HG03469 (cell line): ENCODE measurements around the gene DOCK11.

Source experiments
- ATAC-seq: cut with Tn5 transposase; IDR thresholded peaks from one replicate; pipeline ENCODE4 v1.9.1; 2021; ENCODE audit warnings: mild to moderate bottlenecking, moderate library complexity, moderate number of reproducible peaks; ENCODE audit not compliant: unreplicated experiment

The DOCK11 gene

DNA sequence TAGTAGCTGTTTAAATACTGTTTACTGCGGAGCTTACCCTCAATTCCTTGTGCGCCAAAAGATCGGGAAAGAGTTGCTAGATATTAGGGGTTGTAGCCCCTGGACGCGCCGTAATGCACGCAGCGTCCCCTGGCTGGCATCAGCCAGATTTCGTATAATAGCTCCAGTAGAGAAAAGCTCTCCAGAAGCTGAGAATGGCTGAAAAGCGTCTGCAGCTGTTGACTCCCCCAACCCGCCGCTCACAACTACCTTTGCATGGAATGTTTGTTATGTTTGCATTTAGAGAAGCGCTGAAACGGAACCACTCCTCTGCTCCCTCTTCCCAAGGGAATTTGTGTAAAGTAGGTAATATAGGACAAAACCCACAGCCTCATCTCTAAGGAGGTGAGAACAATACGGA, 3.7 kb downstream of the DOCK11 start:
- no peak for ATAC-seq

- no peak for ATAC-seq
These were observed 6.7 kb downstream of the DOCK11 start for GRCh38 chrX:118502161-118502789.

DNA sequence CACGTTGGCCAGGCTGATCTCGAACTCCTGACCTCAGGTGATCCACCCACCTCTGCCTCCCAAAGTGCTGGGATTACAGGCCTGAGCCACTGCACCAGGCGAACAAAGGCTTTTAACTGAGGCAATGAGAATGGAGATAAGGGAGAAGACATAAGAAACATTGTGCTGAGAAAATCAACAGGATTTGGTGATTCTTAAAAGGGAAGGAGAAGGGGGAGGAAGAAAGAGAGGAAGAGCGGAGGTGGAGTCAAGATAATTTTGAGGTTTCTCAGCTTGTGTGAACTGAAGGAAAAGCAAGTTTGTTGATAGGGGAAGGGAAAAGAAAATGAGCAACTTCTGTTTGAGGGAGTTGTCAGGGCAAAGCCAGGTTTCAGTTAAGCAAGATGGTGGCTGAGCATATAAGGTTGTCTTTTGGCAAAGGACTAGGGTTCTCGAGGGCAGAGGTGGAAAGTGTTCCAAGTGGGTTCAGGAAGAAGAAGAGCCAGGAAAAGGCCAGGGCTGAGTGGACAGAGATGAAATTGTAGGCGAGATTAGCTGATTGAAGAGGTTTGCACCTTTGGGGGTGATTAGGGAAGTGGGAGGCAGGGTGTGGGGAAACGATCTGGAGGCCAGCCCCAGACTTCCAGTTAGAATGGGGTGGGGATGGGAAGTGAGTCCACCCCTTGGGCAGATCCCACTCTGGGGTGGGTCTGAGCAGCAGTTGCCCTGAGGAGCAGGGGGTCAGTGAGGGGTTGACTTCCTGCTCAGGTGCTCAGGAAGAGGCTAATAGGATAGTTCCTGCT, 7.8 kb downstream of the DOCK11 start:
- ATAC-seq = no peak

DNA sequence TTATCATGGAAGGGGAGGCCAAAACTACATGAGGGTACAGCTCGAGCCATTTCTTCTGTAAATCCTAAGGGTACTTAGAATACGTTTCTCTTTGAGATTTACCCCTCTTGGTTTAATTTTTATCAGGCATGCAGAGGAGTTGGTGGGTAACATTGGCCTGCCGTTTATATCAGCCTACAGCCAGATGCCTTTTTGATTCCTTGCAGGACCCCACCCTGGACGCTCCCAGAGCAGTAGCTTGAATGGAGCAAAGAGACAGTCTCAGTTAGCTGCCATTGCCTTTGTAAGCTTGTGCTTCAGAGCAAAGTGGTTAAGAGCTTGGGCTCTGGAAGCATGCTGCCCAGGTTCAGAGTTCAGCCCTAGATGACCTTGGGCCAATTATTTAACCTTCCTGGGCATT, 9.0 kb downstream of the DOCK11 start:
- no peak for ATAC-seq

DNA sequence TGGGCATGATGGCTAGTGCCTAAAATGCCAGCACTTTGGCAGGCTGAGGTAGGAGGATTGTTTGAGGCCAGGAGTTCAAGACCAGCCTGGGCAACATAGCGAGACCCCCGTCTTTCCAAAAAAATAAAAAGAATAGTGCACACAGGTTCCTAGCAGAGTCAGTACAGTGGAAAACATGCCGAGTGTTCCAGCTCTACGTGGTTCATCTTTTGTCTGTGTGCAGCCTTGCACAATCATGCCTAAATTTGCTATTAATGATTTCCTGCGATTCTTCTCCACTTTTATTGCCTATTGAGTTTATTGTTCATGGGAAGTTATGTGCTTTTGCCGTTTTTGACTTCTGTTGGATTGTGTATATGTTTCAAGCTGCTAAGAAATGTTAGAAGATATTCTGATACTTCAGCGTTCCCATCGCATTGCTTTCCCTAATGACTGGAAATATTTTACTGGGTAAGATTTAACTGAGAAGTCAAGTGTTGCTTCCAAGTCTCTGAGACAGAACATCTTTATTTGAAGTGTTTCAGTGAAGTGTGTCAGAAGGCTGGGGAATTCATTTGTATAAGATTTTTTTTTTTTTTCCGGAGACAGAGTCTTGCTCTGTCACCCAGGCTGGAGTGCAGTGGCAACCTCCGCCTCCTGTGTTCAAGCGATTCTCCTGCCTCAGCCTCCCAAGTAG, 11.3 kb downstream of the DOCK11 start:
- no peak for ATAC-seq

- ATAC-seq = no peak
These were observed 12.2 kb downstream of the DOCK11 start for GRCh38 chrX:118507766-118508165.

DNA sequence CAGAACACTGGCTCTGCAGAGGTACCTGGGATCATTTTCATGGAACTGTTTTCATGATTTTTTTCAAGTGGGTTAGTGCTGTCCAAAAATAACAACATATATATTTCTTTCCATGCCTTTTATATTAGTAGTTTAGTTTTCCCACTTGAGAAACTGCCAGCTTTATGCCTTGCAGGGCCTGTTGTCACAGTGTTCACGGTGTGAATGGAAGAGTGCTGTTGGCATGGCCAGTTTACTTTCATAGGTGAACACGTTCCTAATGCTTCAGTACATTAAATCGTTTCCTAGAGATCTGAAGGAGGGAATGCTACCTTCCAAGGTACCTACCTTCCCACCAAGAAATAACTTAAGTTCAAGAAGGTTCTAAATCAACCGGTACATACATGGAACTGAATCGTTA, 12.6 kb downstream of the DOCK11 start:
- no peak for ATAC-seq

- ATAC-seq = no peak
These were observed 13.0 kb downstream of the DOCK11 start for GRCh38 chrX:118508635-118509034.

DNA sequence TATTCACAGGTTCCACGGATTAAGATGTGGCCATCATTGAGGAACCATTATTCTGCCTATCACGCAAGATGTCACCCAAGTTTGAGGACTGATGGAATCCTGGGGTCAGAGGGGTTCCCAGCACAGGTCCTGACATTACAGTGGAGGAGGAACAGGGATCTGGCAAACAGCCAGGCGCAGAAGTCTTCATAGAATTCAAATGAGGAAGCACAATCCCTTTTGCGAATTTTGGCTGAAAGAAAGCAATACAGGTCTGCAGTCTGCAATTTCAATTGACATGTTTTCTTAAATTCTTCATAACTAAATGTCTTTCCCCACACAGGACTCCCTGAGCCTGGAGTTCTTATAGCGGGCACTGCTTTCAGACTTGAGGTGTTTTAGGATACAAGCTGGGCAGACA, 14.5 kb downstream of the DOCK11 start:
- no peak for ATAC-seq

- no peak for ATAC-seq
These were observed 17.7 kb downstream of the DOCK11 start for GRCh38 chrX:118513120-118513898.

GRCh38 chrX:118519411-118520215, 24.0 kb downstream of the DOCK11 start:
- no peak for ATAC-seq

GRCh38 chrX:118520216-118521206, 24.9 kb downstream of the DOCK11 start:
- ATAC-seq = no peak

DNA sequence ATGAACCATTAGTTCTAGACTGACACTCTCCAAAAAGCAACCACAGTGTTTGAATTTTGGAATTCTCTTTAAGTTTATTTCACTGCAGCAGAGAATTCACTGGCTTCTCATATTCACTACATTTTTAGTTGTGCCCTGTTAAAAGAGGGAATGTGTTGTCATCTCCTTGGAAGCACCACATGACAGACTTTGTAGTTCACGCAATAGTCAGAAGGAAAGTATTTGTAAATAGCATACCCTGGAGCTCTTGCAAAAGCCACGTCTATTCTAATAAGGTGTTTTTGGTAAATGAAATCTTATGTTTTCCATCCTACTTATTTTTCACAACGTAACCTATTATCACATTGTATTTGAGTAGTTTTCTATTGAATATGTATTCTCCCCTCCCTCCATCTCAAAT, 25.8 kb downstream of the DOCK11 start:
- no peak for ATAC-seq

GRCh38 chrX:118522230-118522926, 26.8 kb downstream of the DOCK11 start:
- ATAC-seq = no peak

- ATAC-seq = no peak
These were observed 28.3 kb downstream of the DOCK11 start for GRCh38 chrX:118523920-118524319.

GRCh38 chrX:118524344-118524743, 28.7 kb downstream of the DOCK11 start:
- no peak for ATAC-seq

DNA sequence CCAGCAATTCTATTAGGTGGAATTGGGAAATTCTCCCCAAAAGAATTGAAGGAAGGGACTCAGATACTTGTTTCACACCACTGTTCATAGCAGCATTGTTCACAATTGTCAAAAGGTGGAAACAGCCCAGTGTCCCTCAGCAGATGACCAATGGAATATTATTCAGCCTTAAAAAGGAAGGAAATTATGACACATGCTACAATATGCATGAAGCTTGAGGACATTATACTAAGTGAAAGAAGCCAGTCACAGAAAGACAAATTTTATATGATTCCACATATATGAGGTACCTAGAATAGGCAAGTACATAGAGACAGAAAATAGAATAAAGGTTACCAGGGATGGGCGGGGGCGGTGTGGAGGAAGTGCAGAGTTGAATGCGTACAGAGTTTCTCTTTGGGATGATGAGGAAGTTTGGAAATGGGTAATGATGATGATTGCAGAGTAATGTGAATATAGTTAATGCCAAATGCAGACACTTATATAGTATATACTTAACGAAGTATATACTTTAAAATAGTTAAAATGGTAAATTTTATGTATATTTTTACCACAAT, 29.6 kb downstream of the DOCK11 start:
- ATAC-seq = no peak

- ATAC-seq = no peak
These were observed 30.5 kb downstream of the DOCK11 start for GRCh38 chrX:118526149-118526548.
